K562 (cell line): ENCODE measurements around the gene CYSRT1. TPM values are rescaled to one million over a fixed set of nuclear protein-coding genes. Genes with fewer than 3 reads are reported as not detected.

Experiments
- CCAR2 ChIP-seq: fragments of 200-400 bp; formaldehyde crosslinking; IDR thresholded peaks from 2 replicates; pipeline ENCODE4 v1.6.1; 2017; ENCODE audit warnings: mild to moderate bottlenecking, low read depth, low read length
- CCNT2 ChIP-seq: IDR thresholded peaks from 2 replicates; pipeline ENCODE4 v1.6.1; 2011; ENCODE audit warnings: borderline replicate concordance, low read depth, mild to moderate bottlenecking, moderate library complexity, mixed read lengths, low read length; ENCODE audit not compliant: insufficient read length; ENCODE audit errors: extremely low read depth
- ESRRB ChIP-seq: fragments of 250-450 bp; sonication (Bioruptor Pico); IDR thresholded peaks from 2 replicates; pipeline ENCODE4 v1.5.0; 2020; ENCODE audit warnings: mild to moderate bottlenecking, moderate library complexity, borderline replicate concordance
- GMEB1 ChIP-seq: fragments of 250-450 bp; sonication (Bioruptor Pico); IDR thresholded peaks from 2 replicates; pipeline ENCODE4 v1.4.0; 2020; ENCODE audit warnings: mild to moderate bottlenecking
- HMGXB4 ChIP-seq: sonication (generic); formaldehyde crosslinking; IDR thresholded peaks from 2 replicates; pipeline ENCODE4 v1.8.1; 2023; ENCODE audit warnings: mild to moderate bottlenecking, missing genetic modification reagents
- MAFF ChIP-seq: IDR thresholded peaks from 2 replicates; pipeline ENCODE4 v1.6.1; 2012; ENCODE audit warnings: low read length, improper control_type of control experiment
- MAFK ChIP-seq: IDR thresholded peaks from 2 replicates; pipeline ENCODE4 v1.6.1; 2011; ENCODE audit warnings: low read length, improper control_type of control experiment
- POLR3A ChIP-seq: IDR thresholded peaks from 2 replicates; pipeline ENCODE4 v1.6.1; 2011; ENCODE audit warnings: borderline replicate concordance, mild to moderate bottlenecking, moderate library complexity; ENCODE audit not compliant: insufficient read length, insufficient read depth; ENCODE audit errors: extremely low read depth
- SIX5 ChIP-seq, 2 experiments: IDR thresholded peaks; 2 replicates each; pipeline ENCODE4 v1.6.1; 2011; ENCODE audit warnings: low read length in 2 of 2, borderline replicate concordance in 1 of 2, low read depth in 1 of 2, mild to moderate bottlenecking in 1 of 2, moderate library complexity in 1 of 2; ENCODE audit not compliant: insufficient read depth in 1 of 2
- SRSF9 ChIP-seq: fragments of 200-400 bp; formaldehyde crosslinking; IDR thresholded peaks from 2 replicates; pipeline ENCODE4 v1.6.1; 2017; ENCODE audit warnings: low read depth, low read length, borderline replicate concordance
- TAF1 ChIP-seq: IDR thresholded peaks from 2 replicates; pipeline ENCODE4 v1.6.1; 2011; ENCODE audit warnings: mild to moderate bottlenecking, low read length, moderate library complexity; ENCODE audit not compliant: insufficient read depth, control insufficient read depth, severe bottlenecking; ENCODE audit errors: extremely low read depth
- TAL1 ChIP-seq: fragments of 450-650 bp; IDR thresholded peaks from 2 replicates; pipeline ENCODE4 v1.6.1; 2016; ENCODE audit warnings: mild to moderate bottlenecking
- TEAD1 ChIP-seq, 2 experiments: fragments of 450-650 bp in 1 of 2; sonication (generic) in 1 of 2; formaldehyde crosslinking; IDR thresholded peaks; 2 replicates each; pipeline versions ENCODE4 v1.4.0 to v1.8.0; 2020 to 2022; ENCODE audit warnings: mild to moderate bottlenecking in 2 of 2, missing genetic modification reagents in 1 of 2
- THAP12 ChIP-seq: fragments of 250-450 bp; sonication (Bioruptor Pico); IDR thresholded peaks from 2 replicates; pipeline ENCODE4 v1.9.0; 2021; ENCODE audit warnings: mild to moderate bottlenecking, inconsistent platforms
- XRCC3 ChIP-seq: fragments of 450-650 bp; IDR thresholded peaks from 2 replicates; pipeline ENCODE4 v1.6.1; 2017; ENCODE audit warnings: mild to moderate bottlenecking, moderate library complexity
- ZNF121 ChIP-seq: sonication (generic); formaldehyde crosslinking; conservative IDR thresholded peaks from 2 replicates; pipeline ENCODE4 v1.8.0; 2022; ENCODE audit warnings: missing genetic modification reagents
- ZNF583 ChIP-seq: fragments of 250-450 bp; sonication (Bioruptor Pico); IDR thresholded peaks from 2 replicates; pipeline ENCODE4 v1.4.0; 2020
- ZNF586 ChIP-seq: fragments of 450-650 bp; formaldehyde crosslinking; conservative IDR thresholded peaks from 2 replicates; pipeline ENCODE4 v1.4.0; 2020; ENCODE audit warnings: mild to moderate bottlenecking, moderate library complexity
- ZNF780A ChIP-seq: fragments of 250-450 bp; sonication (Bioruptor Pico); IDR thresholded peaks from 2 replicates; pipeline ENCODE4 v1.5.0; 2021; ENCODE audit warnings: mild to moderate bottlenecking
- polyA plus RNA-seq, 8 experiments: library from polyadenylated mRNA; depleted of rRNA in 4 of 8; stranded (reverse) in 5 of 8; unstranded in 3 of 8; fragments of >200 nt; fragmentation: Nextera tagmentation in 2 of 8; fragmentation: Illumina TruSeq in 1 of 8; extraction: Ambion mirVana in 2 of 8; extraction: Trizol in 1 of 8; gene quantifications; 2 replicates each; pipeline versions ENCODE4 v1.2.1 to v1.2.3, GENCODE V29; 2011 to 2014; ENCODE audit warnings: inconsistent platforms in 1 of 8, missing spikeins in 1 of 8
- total RNA-seq, 7 experiments: library from RNA; depleted of rRNA in 6 of 7; stranded (reverse); fragments of >200 nt in 6 of 7; fragmentation: Illumina TruSeq in 2 of 7; extraction: Trizol in 2 of 7; gene quantifications; 2 replicates each; pipeline versions ENCODE4 v1.2.1 to v1.2.3, GENCODE V29; 2011 to 2021; ENCODE audit warnings: low replicate concordance in 1 of 7
- TF ChIP-seq, protein P1 (sequence below): fragments of 450-650 bp; IDR thresholded peaks from 2 replicates; pipeline ENCODE4 v1.6.1; 2016; ENCODE audit warnings: antibody characterized with exemption

The CYSRT1 gene
- total and polyA plus RNA-seq, 9 of the 15 experiments (the other 6 are each of a cell fraction or from before 2014, with no cell fraction given): 0.04 to 1.4 (median 0.42) TPM; not detected in 3

DNA sequence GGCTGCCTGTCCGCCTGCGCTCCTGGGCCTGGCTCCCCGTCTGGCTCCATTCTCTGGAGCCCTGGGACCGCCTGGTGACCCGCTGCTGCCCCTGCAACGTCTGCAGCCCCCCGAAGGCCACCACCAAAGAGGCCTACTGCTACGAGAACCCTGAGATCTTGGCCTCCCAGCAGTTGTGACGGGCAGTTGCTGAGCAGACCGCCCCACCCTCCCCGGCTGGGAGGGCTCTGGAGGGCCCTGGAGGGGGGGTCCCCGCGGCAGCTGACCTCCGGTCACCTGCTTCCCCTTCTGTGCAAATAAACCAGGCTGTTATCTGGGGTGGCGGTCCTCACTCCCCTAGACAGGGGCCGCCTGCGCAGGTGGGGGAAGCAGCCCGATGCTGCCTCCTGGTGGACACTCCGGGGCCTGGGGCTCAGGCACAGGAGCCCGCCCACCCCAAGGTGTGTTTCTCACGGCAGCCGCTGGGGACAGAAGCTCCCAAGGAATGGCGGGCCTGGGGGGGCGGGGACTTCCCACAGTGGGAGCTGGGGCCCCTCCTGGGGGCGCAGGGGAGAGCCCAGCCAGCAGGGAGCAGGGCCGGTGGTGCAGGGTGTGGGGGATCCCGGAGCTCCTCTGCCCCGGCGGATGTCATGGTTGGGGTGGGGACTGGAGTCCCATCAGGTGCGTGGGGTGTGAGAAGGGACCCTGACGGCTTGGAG is 11.4 kb downstream of the CYSRT1 start (continued):
- no peak for TF ChIP-seq GMEB1 (CRISPR knock-in tag)
- TF ChIP-seq TAF1: peak; percentile 29
- TF ChIP-seq ZNF780A (CRISPR knock-in tag): no peak
- TF ChIP-seq TEAD1 (CRISPR knock-in tag; IDR thresholded peaks at IDR 0.05): peak in 1 of 2 experiments; percentile 81; a peak in 2 of 4 replicates
- TF ChIP-seq, protein P1, sequence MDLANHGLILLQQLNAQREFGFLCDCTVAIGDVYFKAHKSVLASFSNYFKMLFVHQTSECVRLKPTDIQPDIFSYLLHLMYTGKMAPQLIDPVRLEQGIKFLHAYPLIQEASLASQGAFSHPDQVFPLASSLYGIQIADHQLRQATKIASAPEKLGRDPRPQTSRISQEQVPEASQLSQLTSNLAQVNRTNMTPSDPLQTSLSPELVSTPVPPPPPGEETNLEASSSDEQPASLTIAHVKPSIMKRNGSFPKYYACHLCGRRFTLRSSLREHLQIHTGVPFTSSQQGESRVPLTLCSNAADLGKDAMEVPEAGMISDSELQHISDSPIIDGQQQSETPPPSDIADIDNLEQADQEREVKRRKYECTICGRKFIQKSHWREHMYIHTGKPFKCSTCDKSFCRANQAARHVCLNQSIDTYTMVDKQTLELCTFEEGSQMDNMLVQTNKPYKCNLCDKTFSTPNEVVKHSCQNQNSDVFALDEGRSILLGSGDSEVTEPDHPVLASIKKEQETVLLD: peak; percentile 42; the same call in 1 of the 2 replicates
- no peak for TF ChIP-seq MAFK
- no peak for TF ChIP-seq THAP12
- TF ChIP-seq ZNF586 (CRISPR knock-in tag): no peak
- TF ChIP-seq MAFF: no peak
- TF ChIP-seq TAL1: peak; percentile 76
- no peak for TF ChIP-seq SIX5 (IDR thresholded peaks at IDR 0.05; ENCODE audit: borderline replicate concordance in 1 of 2, insufficient read depth in 1 of 2, low read depth in 1 of 2, low read length in 2 of 2)
- TF ChIP-seq ZNF583 (CRISPR knock-in tag): no peak
- TF ChIP-seq XRCC3: no peak
- TF ChIP-seq ZNF121 (CRISPR knock-in tag): no peak
- TF ChIP-seq CCNT2: peak; percentile 80
- no peak for TF ChIP-seq POLR3A
- no peak for TF ChIP-seq CCAR2
- TF ChIP-seq ESRRB (CRISPR knock-in tag): no peak
- no peak for TF ChIP-seq SRSF9
- TF ChIP-seq HMGXB4 (CRISPR knock-in tag): peak; percentile 43
